Neural progenitor cell (in vitro differentiated cells): Measurements from ENCODE around the gene ERICH4. TPM values are rescaled to one million over a fixed set of nuclear protein-coding genes. Genes with fewer than 3 reads are reported as not detected.

Experiments used
- DNase-seq: peaks from one replicate; pipeline ENCODE4 v3.0.0-alpha.2; 2016; ENCODE audit warnings: low spot score
- H2AFZ ChIP-seq: fragments of 200-600 bp; sonication (generic); replicated peaks from 2 replicates; pipeline ENCODE4 v1.6.1; 2016; ENCODE audit warnings: antibody characterized with exemption
- H3F3A ChIP-seq: fragments of 200-600 bp; sonication (generic); 2 replicates; pipeline ENCODE4 v1.6.1; 2016; ENCODE audit warnings: antibody characterized with exemption, low read depth
- H3K27ac ChIP-seq: fragments of 200-600 bp; sonication (generic); 2 replicates; pipeline ENCODE4 v1.5.1; 2016; ENCODE audit warnings: mild to moderate bottlenecking
- H3K27me3 ChIP-seq: fragments of 200-600 bp; sonication (generic); 2 replicates; pipeline ENCODE4 v1.6.1; 2016; ENCODE audit warnings: mild to moderate bottlenecking, moderate library complexity
- H3K36me3 ChIP-seq: fragments of 200-600 bp; sonication (generic); 2 replicates; pipeline ENCODE4 v1.5.1; 2016
- H3K4me1 ChIP-seq: fragments of 200-600 bp; sonication (generic); 2 replicates; pipeline ENCODE4 v1.6.1; 2016; ENCODE audit warnings: mixed run types
- H3K4me2 ChIP-seq: fragments of 200-600 bp; sonication (generic); 2 replicates; pipeline ENCODE4 v1.6.1; 2016
- H3K4me3 ChIP-seq: fragments of 200-600 bp; sonication (generic); 2 replicates; pipeline ENCODE4 v1.5.1; 2016
- H3K79me2 ChIP-seq: fragments of 200-600 bp; sonication (generic); 2 replicates; pipeline ENCODE4 v1.6.1; 2016; ENCODE audit warnings: low read depth
- H3K9ac ChIP-seq: fragments of 200-600 bp; sonication (generic); 2 replicates; pipeline ENCODE4 v1.6.1; 2016
- H3K9me3 ChIP-seq: fragments of 200-600 bp; sonication (generic); 2 replicates; pipeline ENCODE4 v1.5.1; 2016; ENCODE audit warnings: low read depth
- H4K20me1 ChIP-seq: fragments of 200-600 bp; sonication (generic); 2 replicates; pipeline ENCODE4 v1.6.1; 2016; ENCODE audit warnings: low read depth
- H3K27ac Mint-ChIP-seq: 3 replicates; pipeline ENCODE4 v1.8.0; 2021; ENCODE audit warnings: mixed read lengths
- H3K27me3 Mint-ChIP-seq: 2 replicates; pipeline ENCODE4 v1.8.0; 2022; ENCODE audit warnings: low read depth, mild to moderate bottlenecking, inconsistent platforms, moderate library complexity, mixed read lengths; ENCODE audit not compliant: insufficient read depth
- H3K36me3 Mint-ChIP-seq: 3 replicates; pipeline ENCODE4 v1.8.0; 2021; ENCODE audit warnings: mixed read lengths
- H3K4me1 Mint-ChIP-seq: 3 replicates; pipeline ENCODE4 v1.8.0; 2021; ENCODE audit warnings: mixed read lengths
- H3K4me3 Mint-ChIP-seq: 3 replicates; pipeline ENCODE4 v1.8.0; 2021; ENCODE audit warnings: mild to moderate bottlenecking, moderate library complexity, mixed read lengths
- H3K9me3 Mint-ChIP-seq: 3 replicates; pipeline ENCODE4 v1.8.0; 2020; ENCODE audit warnings: mixed read lengths
- CTCF ChIP-seq: fragments of 200-600 bp; sonication (generic); IDR thresholded peaks from 2 replicates; pipeline ENCODE4 v1.5.1; 2017; ENCODE audit warnings: antibody characterized with exemption, mild to moderate bottlenecking
- EZH2 ChIP-seq: fragments of 200-600 bp; sonication (generic); IDR thresholded peaks from 2 replicates; pipeline ENCODE4 v1.6.1; 2017; ENCODE audit warnings: antibody characterized with exemption, mild to moderate bottlenecking, moderate library complexity
- EZH2phosphoT487 ChIP-seq: fragments of 200-600 bp; sonication (generic); IDR thresholded peaks from 2 replicates; pipeline ENCODE4 v1.6.1; 2017; ENCODE audit warnings: antibody characterized with exemption
- total RNA-seq: library from RNA; depleted of rRNA; stranded (reverse); fragments of >200 nt; gene quantifications from 2 replicates; pipeline ENCODE4 v1.2.3, GENCODE V29; 2015; ENCODE audit warnings: low replicate concordance

Gene ERICH4
- total RNA-seq, 1 donor from 2014 or later = not detected

GRCh38 chr19:41403181-41403970 is 39.6 kb upstream of the ERICH4 start:
- TF ChIP-seq EZH2 (no peak), CTCF (no peak), EZH2phosphoT487 (no peak)
- Histone ChIP-seq H3K4me1 (peaks cover 6% of the 10 kb centered on the region), H3K4me3 (no peak overlapping the region), H4K20me1 (peaks cover 25% of the 10 kb centered on the region), H3K27ac (no peak overlapping the region), H3K36me3 (no peaks in the 10 kb centered on the region), H3K9me3 (no peaks in the 10 kb centered on the region), H3K27me3 (no peaks in the 10 kb centered on the region), H3K79me2 (peaks cover 17% of the 10 kb centered on the region), H3F3A (peaks cover 7% of the 10 kb centered on the region), H3K9ac (no peak overlapping the region), H3K4me2 (no peak overlapping the region), H2AFZ (no peak overlapping the region)
- Mint-ChIP-seq H3K27ac (no peak overlapping the region), H3K36me3 (peaks cover 2% of the 10 kb centered on the region), H3K4me3 (no peak overlapping the region), H3K27me3 (peaks cover 3% of the 10 kb centered on the region), H3K9me3 (no peaks in the 10 kb centered on the region), H3K4me1 (peaks cover 17% of the 10 kb centered on the region)
- DNase-seq = no peak

GRCh38 chr19:41405776-41406175 is 37.2 kb upstream of the ERICH4 start:
- H3K9me3 Mint-ChIP-seq = no peaks in the 10 kb centered on the region
- peaks cover 7% of the 10 kb centered on the region for H3F3A ChIP-seq

GRCh38 chr19:41407271-41407670 is 35.7 kb upstream of the ERICH4 start:
- H3K9me3 ChIP-seq = no peaks in the 10 kb centered on the region
- Mint-ChIP-seq H3K36me3 (peaks cover 4% of the 10 kb centered on the region), H3K4me3 (no peak overlapping the region), H3K27ac (peak overlapping the region; percentile 88), H3K9me3 (no peaks in the 10 kb centered on the region), H3K4me1 (peaks cover 13% of the 10 kb centered on the region), H3K27me3 (peaks cover 2% of the 10 kb centered on the region)
- no peaks in the 10 kb centered on the region for H3K36me3 ChIP-seq
- H3K27me3 ChIP-seq = no peaks in the 10 kb centered on the region
- peak overlapping the region; percentile 10 for H3K9ac ChIP-seq
- H3K79me2 ChIP-seq = no peaks in the 10 kb centered on the region
- no peak overlapping the region for H3K4me2 ChIP-seq
- H2AFZ ChIP-seq = no peak overlapping the region
- peaks cover 7% of the 10 kb centered on the region for H3F3A ChIP-seq
- TF ChIP-seq EZH2phosphoT487 = no peak
- no peak for TF ChIP-seq CTCF
- no peak for TF ChIP-seq EZH2
- peak overlapping the region; percentile 42 for H3K27ac ChIP-seq
- peaks cover 24% of the 10 kb centered on the region for H4K20me1 ChIP-seq
- peak; percentile 48 for DNase-seq
- H3K4me1 ChIP-seq = no peaks in the 10 kb centered on the region
- no peak overlapping the region for H3K4me3 ChIP-seq

More at GRCh38 chr19:41405776-41406175, 37.2 kb upstream of the ERICH4 start:
- Histone ChIP-seq H3K4me2 (no peak overlapping the region), H2AFZ (no peak overlapping the region), H3K79me2 (no peaks in the 10 kb centered on the region), H3K4me1 (no peaks in the 10 kb centered on the region), H3K27me3 (no peaks in the 10 kb centered on the region), H3K9ac (no peak overlapping the region), H3K27ac (no peak overlapping the region), H3K36me3 (no peaks in the 10 kb centered on the region), H3K4me3 (no peak overlapping the region), H3K9me3 (no peaks in the 10 kb centered on the region), H4K20me1 (peaks cover 29% of the 10 kb centered on the region)
- peaks cover 2% of the 10 kb centered on the region for H3K27me3 Mint-ChIP-seq
- H3K27ac Mint-ChIP-seq = no peak overlapping the region
- peaks cover 13% of the 10 kb centered on the region for H3K4me1 Mint-ChIP-seq
- peaks cover 4% of the 10 kb centered on the region for H3K36me3 Mint-ChIP-seq
- no peak overlapping the region for H3K4me3 Mint-ChIP-seq
- no peak for DNase-seq
- no peak for TF ChIP-seq EZH2
- TF ChIP-seq CTCF = no peak
- TF ChIP-seq EZH2phosphoT487 = no peak
